Endothelial cell of umbilical vein (primary cell): ENCODE data around the gene GDI1. TPM values are rescaled to one million over a fixed set of nuclear protein-coding genes. Genes with fewer than 3 reads are reported as not detected.

Experiments
- BruUV-seq: library from RNA; stranded (reverse); fragments of 400-500 nt; replicated peaks from 2 replicates; lab custom pipeline; 2021; lab: Mats Ljungman, UMichigan
- CTCF ChIA-PET: fragments of 300-600, 350-600 bp; sonication (Branson Sonifier 250); formaldehyde crosslinking; loops from one replicate; lab custom pipeline; 2021; ENCODE audit warnings: antibody characterized with exemption, inconsistent platforms; lab: Charles Lee
- POLR2A ChIA-PET: fragments of 300-600, 350-600 bp; sonication (Branson Sonifier 250); formaldehyde crosslinking; loops from one replicate; lab custom pipeline; 2021; ENCODE audit warnings: antibody characterized with exemption, inconsistent platforms; lab: Charles Lee
- DNase-seq: peaks from one replicate; pipeline ENCODE4 v3.0.0-alpha.2; 2011; ENCODE audit warnings: low read depth, low spot score
- FAIRE-seq: peaks from 2 replicates; lab custom pipeline; 2011; peaks lifted over from hg19 to GRCh38; lab: Jason Lieb, UNC
- H2AFZ ChIP-seq: 2 replicates; pipeline ENCODE4 v1.6.0; 2012; ENCODE audit warnings: low read depth, low read length, control low read depth, inconsistent platforms
- H3K27ac ChIP-seq: 2 replicates; pipeline ENCODE4 v1.5.1; 2011; ENCODE audit warnings: low read depth, mild to moderate bottlenecking, control low read depth, low read length, moderate library complexity; ENCODE audit not compliant: insufficient read depth
- H3K27me3 ChIP-seq, 2 experiments: 2 replicates each; pipeline versions ENCODE4 v1.6.0 to v1.6.1; 2011; ENCODE audit warnings: low read length in 2 of 2, mixed read lengths in 1 of 2; ENCODE audit not compliant: control insufficient read depth in 2 of 2, insufficient read depth in 2 of 2
- H3K36me3 ChIP-seq, 2 experiments: 2 replicates in 1 of 2; 3 replicates in 1 of 2; pipeline ENCODE4 v1.5.1; 2011; ENCODE audit warnings: low read length in 2 of 2, mild to moderate bottlenecking in 1 of 2, moderate library complexity in 1 of 2; ENCODE audit not compliant: control insufficient read depth in 2 of 2, insufficient read depth in 2 of 2; ENCODE audit errors: extremely low read depth in 1 of 2
- H3K4me1 ChIP-seq: 3 replicates; pipeline ENCODE4 v1.5.1; 2011; ENCODE audit warnings: mild to moderate bottlenecking, low read length; ENCODE audit not compliant: control insufficient read depth, insufficient read depth; ENCODE audit errors: extremely low read depth
- H3K4me2 ChIP-seq: 2 replicates; pipeline ENCODE4 v1.6.1; 2011; ENCODE audit warnings: low read length, control low read depth, mixed read lengths; ENCODE audit not compliant: insufficient read depth
- H3K4me3 ChIP-seq, 3 experiments: fragments of 200-600 bp in 1 of 3; sonication (generic), shearing (Covaris generic) in 1 of 3; replicated peaks in 1 of 3; 2 replicates each; pipeline ENCODE4 v1.5.1; 2011 to 2016; ENCODE audit warnings: control low read depth in 3 of 3, low read length in 3 of 3, mild to moderate bottlenecking in 2 of 3, inconsistent platforms in 1 of 3, low read depth in 1 of 3, moderate library complexity in 1 of 3; ENCODE audit not compliant: insufficient read depth in 1 of 3
- H3K79me2 ChIP-seq: 2 replicates; pipeline ENCODE4 v1.6.0; 2012; ENCODE audit warnings: low read length, inconsistent platforms; ENCODE audit not compliant: control insufficient read depth, insufficient read depth
- H3K9ac ChIP-seq: replicated peaks from 2 replicates; pipeline ENCODE3; 2011; ENCODE audit warnings: low read length, control low read depth; ENCODE audit not compliant: insufficient read depth; ENCODE audit errors: extremely low read depth
- H3K9me1 ChIP-seq: replicated peaks from 3 replicates; pipeline ENCODE4 v1.6.0; 2011; ENCODE audit warnings: mild to moderate bottlenecking, low read length; ENCODE audit not compliant: control insufficient read depth, insufficient read depth; ENCODE audit errors: extremely low read depth
- H3K9me3 ChIP-seq: replicated peaks from 2 replicates; pipeline ENCODE4 v1.5.1; 2012; ENCODE audit warnings: low read length, inconsistent platforms; ENCODE audit not compliant: control insufficient read depth, insufficient read depth
- H4K20me1 ChIP-seq: replicated peaks from 2 replicates; pipeline ENCODE3; 2011; ENCODE audit warnings: mild to moderate bottlenecking, low read length; ENCODE audit not compliant: control insufficient read depth, insufficient read depth; ENCODE audit errors: extremely low read depth
- CTCF ChIP-seq, 2 donors: IDR thresholded peaks; 1 replicate in 1 of 2; 2 replicates in 1 of 2; pipeline ENCODE4 v1.5.1; 2011; ENCODE audit warnings: low read length in 2 of 2, mild to moderate bottlenecking in 2 of 2, moderate library complexity in 2 of 2, control low read depth in 1 of 2, inconsistent platforms in 1 of 2, low read depth in 1 of 2; ENCODE audit not compliant: insufficient read depth in 1 of 2; ENCODE audit errors: extremely low read depth in 1 of 2
- EZH2 ChIP-seq: IDR thresholded peaks from 2 replicates; pipeline ENCODE4 v1.6.1; 2012; ENCODE audit warnings: borderline replicate concordance, low read depth, mild to moderate bottlenecking, moderate library complexity, low read length, inconsistent platforms; ENCODE audit not compliant: severe bottlenecking
- JUN ChIP-seq: IDR thresholded peaks from 2 replicates; pipeline ENCODE4 v1.6.1; 2011; ENCODE audit warnings: borderline replicate concordance, low read depth; ENCODE audit not compliant: insufficient read length, insufficient read depth
- MAX ChIP-seq: IDR thresholded peaks from 2 replicates; pipeline ENCODE4 v1.6.1; 2011; ENCODE audit not compliant: insufficient read depth, insufficient read length
- POLR2A ChIP-seq: IDR thresholded peaks from 2 replicates; pipeline ENCODE4 v1.6.1; 2012; ENCODE audit warnings: low read depth, mild to moderate bottlenecking, control low read depth, low read length
- POLR2AphosphoS5 ChIP-seq: IDR thresholded peaks from 2 replicates; pipeline ENCODE4 v1.6.1; 2012; ENCODE audit warnings: low read depth, mild to moderate bottlenecking, control low read depth, low read length, moderate library complexity; ENCODE audit not compliant: insufficient read depth
- dilution Hi-C: fragments of 300-500 bp; cut with MboI; formaldehyde crosslinking; loops from one replicate; pipeline ENCODE4 v1.15.0; 2019; ENCODE audit warnings: low sequenced_read_pairs; ENCODE audit not compliant: extremely low pct_ligation_motif_present
- intact Hi-C: fragments of 100-400 bp; cut with micrococcal nuclease; formaldehyde crosslinking; loops from one replicate; pipeline ENCODE4 v1.10.0; 2022
- polyA plus RNA-seq, 4 experiments: library from polyadenylated mRNA; depleted of rRNA in 3 of 4; stranded (reverse) in 3 of 4; unstranded in 1 of 4; fragments of >200 nt; gene quantifications; 2 replicates each; pipeline versions ENCODE4 v1.2.1 to v1.2.3, GENCODE V29; 2011 to 2012; ENCODE audit warnings: missing spikeins in 1 of 4
- total RNA-seq: library from RNA; stranded (reverse); gene quantifications from 2 replicates; pipeline ENCODE4 v1.2.3, GENCODE V29; 2021

GDI1 gene
- total and polyA plus RNA-seq, 2 donors (not counting 3 experiments of a cell fraction or from before 2014, with no cell fraction given), result 128 to 247 TPM

- Histone ChIP-seq H3K79me2 (peaks cover 23% of the 10 kb centered on the region), H3K9me1 (no peaks in the 10 kb centered on the region), H3K4me2 (peak overlapping the region; percentile 82), H3K4me1 (peaks cover 28% of the 10 kb centered on the region), H3K9ac (no peak overlapping the region), H3K27me3 (no peaks in the 10 kb centered on the region), H2AFZ (no peak overlapping the region), H3K9me3 (no peaks in the 10 kb centered on the region), H3K4me3 (peak overlapping the region in 1 of 3 experiments; percentile 73), H3K36me3 (peaks cover 2 to 23% of the 10 kb centered on the region in 2 experiments), H3K27ac (peak overlapping the region; percentile 1), H4K20me1 (no peaks in the 10 kb centered on the region)
- no peak for DNase-seq
- dilution Hi-C loops, result no loop called here
- FAIRE-seq, result no peak
- intact Hi-C loops, result loop anchor here (5.0 kb wide), 1 partner anchor 88 kb away; the partner anchor contains the start of gene FAM3A
- CTCF ChIA-PET, result no interaction called here
- TSS peak; percentile 61 for BruUV-seq
- POLR2A ChIA-PET, result interaction anchor here (0.6 kb wide), 1 partner anchor 29 kb away, joined by 7 read pairs; no protein-coding TSS in a partner anchor
- TF ChIP-seq POLR2AphosphoS5 (no peak), EZH2 (no peak), POLR2A (no peak), JUN (no peak), CTCF (IDR thresholded peaks at IDR 0.05; ENCODE audit: extremely low read depth in 1 of 2, insufficient read depth in 1 of 2, low read depth in 1 of 2, low read length in 2 of 2) (no peak), MAX (no peak)
Measured at GRCh38 chrX:154429711-154430110, 7.2 kb upstream of the GDI1 start.
